ENCODE results near the gene CEP78.

DNA sequence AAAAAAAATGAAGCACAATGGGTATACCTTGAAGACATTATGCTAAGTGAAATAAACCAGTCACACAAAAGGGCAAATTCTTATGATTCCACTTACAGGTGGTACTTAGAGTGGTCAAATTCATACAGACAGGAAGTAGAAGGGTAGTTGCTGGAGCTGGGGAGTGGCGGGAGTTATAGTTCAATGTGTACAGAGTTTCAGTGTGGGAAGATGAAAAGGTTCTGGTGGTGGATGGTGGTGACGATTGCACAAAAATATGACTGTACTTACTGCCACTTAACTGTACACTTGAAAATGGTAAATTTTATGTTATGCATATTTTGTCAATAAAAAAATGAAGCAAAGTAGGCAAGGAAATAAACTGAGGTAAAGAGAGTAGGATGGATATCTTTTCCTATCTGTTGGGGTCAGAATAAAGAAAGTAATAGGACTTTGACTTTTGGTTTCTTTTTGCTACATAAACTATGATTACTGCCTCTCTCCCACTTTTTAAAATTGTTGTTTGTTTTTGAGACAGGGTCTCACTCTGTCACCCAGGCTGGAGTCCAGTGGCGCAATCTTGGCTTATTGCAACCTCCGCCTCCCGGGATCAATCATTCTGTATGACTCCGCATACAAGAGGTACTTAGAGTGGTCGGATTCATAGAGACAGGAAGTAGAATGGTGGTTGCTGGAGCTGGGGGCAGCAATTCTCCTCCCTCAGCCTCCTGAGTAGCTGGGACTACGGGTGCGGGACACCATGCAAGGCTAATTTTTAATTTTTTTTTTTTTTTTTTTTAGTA, 57.0 kb downstream of the CEP78 start:
- TF ChIP-seq, protein P1, sequence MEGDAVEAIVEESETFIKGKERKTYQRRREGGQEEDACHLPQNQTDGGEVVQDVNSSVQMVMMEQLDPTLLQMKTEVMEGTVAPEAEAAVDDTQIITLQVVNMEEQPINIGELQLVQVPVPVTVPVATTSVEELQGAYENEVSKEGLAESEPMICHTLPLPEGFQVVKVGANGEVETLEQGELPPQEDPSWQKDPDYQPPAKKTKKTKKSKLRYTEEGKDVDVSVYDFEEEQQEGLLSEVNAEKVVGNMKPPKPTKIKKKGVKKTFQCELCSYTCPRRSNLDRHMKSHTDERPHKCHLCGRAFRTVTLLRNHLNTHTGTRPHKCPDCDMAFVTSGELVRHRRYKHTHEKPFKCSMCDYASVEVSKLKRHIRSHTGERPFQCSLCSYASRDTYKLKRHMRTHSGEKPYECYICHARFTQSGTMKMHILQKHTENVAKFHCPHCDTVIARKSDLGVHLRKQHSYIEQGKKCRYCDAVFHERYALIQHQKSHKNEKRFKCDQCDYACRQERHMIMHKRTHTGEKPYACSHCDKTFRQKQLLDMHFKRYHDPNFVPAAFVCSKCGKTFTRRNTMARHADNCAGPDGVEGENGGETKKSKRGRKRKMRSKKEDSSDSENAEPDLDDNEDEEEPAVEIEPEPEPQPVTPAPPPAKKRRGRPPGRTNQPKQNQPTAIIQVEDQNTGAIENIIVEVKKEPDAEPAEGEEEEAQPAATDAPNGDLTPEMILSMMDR (IDR thresholded peaks at IDR 0.05): no peak
- TF ChIP-seq POLR2A (IDR thresholded peaks at IDR 0.05): no peak

Measured in body of pancreas (tissue), 4 donors.